Peyer's patch (tissue), 4 donors: ENCODE measurements around the gene RGS17.

ENCODE experiments used
- CTCF ChIP-seq, 6 experiments: fragments of 450-650 bp in 4 of 6; fragments of 200-600 bp in 2 of 6; sonication (generic) in 1 of 6; IDR thresholded peaks; one replicate each; pipeline ENCODE4 v1.5.1; 2017 to 2019; ENCODE audit warnings: antibody characterized with exemption in 6 of 6, mild to moderate bottlenecking in 3 of 6, moderate library complexity in 1 of 6
- POLR2A ChIP-seq, 2 donors: fragments of 450-650 bp; IDR thresholded peaks; one replicate each; pipeline ENCODE4 v1.5.1; 2017; ENCODE audit warnings: antibody characterized with exemption in 2 of 2, mild to moderate bottlenecking in 2 of 2, moderate library complexity in 2 of 2

- TF ChIP-seq CTCF (IDR thresholded peaks at IDR 0.05) (no peak), POLR2A (IDR thresholded peaks at IDR 0.05) (no peak)
Observed at GRCh38 chr6:153145591-153145990, 14.5 kb upstream of the RGS17 start.
